Karpas-422 (cell line): ENCODE measurements around the gene HYAL2. TPM values are rescaled to one million over a fixed set of nuclear protein-coding genes. Genes with fewer than 3 reads are reported as not detected.
A peak's percentile ranks its signal among the peaks of the same experiment; 100 is the strongest.

ENCODE experiments used
- DNase-seq: peaks from one replicate; pipeline ENCODE4 v3.0.0-alpha.2; 2015
- H2AFZ ChIP-seq: fragments of 200-600 bp; sonication (generic); 2 replicates; pipeline ENCODE4 v1.6.1; 2014; ENCODE audit warnings: antibody characterized with exemption, low read length, mixed read lengths
- H3K27ac ChIP-seq: fragments of 200-600 bp; sonication (generic); 2 replicates; pipeline ENCODE4 v1.5.1; 2014; ENCODE audit warnings: mild to moderate bottlenecking, low read length, moderate library complexity
- H3K27me3 ChIP-seq: fragments of 200-600 bp; sonication (generic); 2 replicates; pipeline ENCODE4 v1.6.1; 2014; ENCODE audit warnings: low read length, mixed read lengths
- H3K36me3 ChIP-seq: fragments of 200-600 bp; sonication (generic); 2 replicates; pipeline ENCODE4 v1.6.1; 2014; ENCODE audit warnings: low read length, mixed read lengths; ENCODE audit not compliant: insufficient read depth
- H3K4me1 ChIP-seq: fragments of 200-600 bp; sonication (generic); 2 replicates; pipeline ENCODE4 v1.6.1; 2014; ENCODE audit warnings: mild to moderate bottlenecking, low read length, mixed read lengths
- H3K4me2 ChIP-seq: fragments of 200-600 bp; sonication (generic); 2 replicates; pipeline ENCODE4 v1.6.1; 2014; ENCODE audit warnings: low read length, low read depth, mild to moderate bottlenecking; ENCODE audit not compliant: poor library complexity, severe bottlenecking
- H3K4me3 ChIP-seq: fragments of 200-600 bp; sonication (generic); 2 replicates; pipeline ENCODE4 v1.5.1; 2014; ENCODE audit warnings: mild to moderate bottlenecking, antibody characterized with exemption, low read length, mixed read lengths
- H3K79me2 ChIP-seq: fragments of 200-600 bp; sonication (generic); 2 replicates; pipeline ENCODE4 v1.6.1; 2014; ENCODE audit warnings: mild to moderate bottlenecking, low read length, mixed read lengths
- H3K9ac ChIP-seq: fragments of 200-600 bp; sonication (generic); 2 replicates; pipeline ENCODE4 v1.6.0; 2014; ENCODE audit warnings: low read length
- H3K9me2 ChIP-seq: fragments of 200-600 bp; sonication (generic), shearing (Covaris generic); replicated peaks from 2 replicates; pipeline ENCODE4 v1.6.0; 2014; ENCODE audit warnings: mild to moderate bottlenecking, low read length, moderate library complexity; ENCODE audit not compliant: insufficient read depth
- H3K9me3 ChIP-seq: fragments of 300-700, 200-600 bp; sonication (generic); 2 replicates; pipeline ENCODE4 v1.6.1; 2014; ENCODE audit warnings: low read length, mixed read lengths
- H4K20me1 ChIP-seq: fragments of 200-600 bp; sonication (generic); 2 replicates; pipeline ENCODE4 v1.6.1; 2014; ENCODE audit warnings: mild to moderate bottlenecking, antibody characterized with exemption, low read length, low read depth; ENCODE audit not compliant: insufficient read depth
- total RNA-seq: library from RNA; depleted of rRNA; stranded (reverse); fragments of >200 nt; shearing (Covaris generic); gene quantifications from 2 replicates; pipeline ENCODE4 v1.2.3, GENCODE V29; 2014; ENCODE audit warnings: low replicate concordance

Gene HYAL2
- total RNA-seq, 1 experiment from 2014 or later = 12.8 TPM

- H3K9ac ChIP-seq = no peak overlapping the region
- H3K79me2 ChIP-seq = peaks cover 63% of the 10 kb centered on the region
- no peaks in the 10 kb centered on the region for H3K27me3 ChIP-seq
- no peak for DNase-seq
- H3K4me3 ChIP-seq = no peak overlapping the region
- peaks cover 57% of the 10 kb centered on the region for H3K4me1 ChIP-seq
- no peaks in the 10 kb centered on the region for H3K9me3 ChIP-seq
- H3K9me2 ChIP-seq = no peaks in the 10 kb centered on the region
- H2AFZ ChIP-seq = no peak overlapping the region
- no peak overlapping the region for H3K4me2 ChIP-seq
- H3K27ac ChIP-seq = no peak overlapping the region
- no peaks in the 10 kb centered on the region; the same call in 1 of the 2 replicates for H4K20me1 ChIP-seq
- H3K36me3 ChIP-seq = peaks cover 8% of the 10 kb centered on the region; the same call in 1 of the 2 replicates
These were observed 31.7 kb upstream of the HYAL2 start for GRCh38 chr3:50354186-50354764.

DNA sequence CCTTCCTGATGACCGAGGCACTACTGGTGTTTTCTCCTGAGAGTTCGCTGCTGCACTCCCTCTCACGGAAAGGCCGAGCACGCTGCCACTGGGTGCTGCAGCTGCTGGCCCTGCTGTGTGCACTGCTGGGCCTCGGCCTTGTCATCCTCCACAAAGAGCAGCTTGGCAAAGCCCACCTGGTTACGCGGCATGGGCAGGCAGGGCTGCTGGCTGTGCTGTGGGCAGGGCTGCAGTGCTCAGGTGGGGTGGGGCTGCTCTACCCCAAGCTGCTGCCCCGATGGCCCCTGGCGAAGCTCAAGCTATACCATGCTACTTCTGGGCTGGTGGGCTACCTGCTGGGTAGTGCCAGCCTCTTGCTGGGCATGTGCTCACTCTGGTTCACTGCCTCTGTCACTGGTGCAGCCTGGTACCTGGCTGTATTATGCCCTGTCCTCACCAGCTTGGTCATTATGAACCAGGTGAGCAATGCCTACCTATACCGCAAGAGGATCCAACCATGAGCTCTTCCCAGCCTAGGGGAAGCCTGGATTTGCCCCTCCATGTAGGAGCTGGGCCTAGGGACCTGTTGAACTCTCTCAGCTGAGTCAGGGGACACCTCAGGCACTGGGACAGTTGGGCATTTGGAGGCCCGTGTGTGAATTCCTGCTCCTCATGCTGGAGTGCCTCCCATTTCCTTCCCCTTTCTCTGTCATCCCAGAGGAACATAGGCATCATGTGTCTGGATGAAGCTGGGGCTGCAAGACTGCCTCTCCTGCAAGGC is 30.9 kb upstream of the HYAL2 start:
- no peaks in the 10 kb centered on the region for H3K9me3 ChIP-seq
- H3K36me3 ChIP-seq = peaks cover 8% of the 10 kb centered on the region; the same call in 1 of the 2 replicates
- DNase-seq = no peak
- H3K4me3 ChIP-seq = no peak overlapping the region
- no peaks in the 10 kb centered on the region; the same call in 1 of the 2 replicates for H4K20me1 ChIP-seq
- H3K4me1 ChIP-seq = peaks cover 58% of the 10 kb centered on the region
- H3K27ac ChIP-seq = no peak overlapping the region
- no peaks in the 10 kb centered on the region for H3K9me2 ChIP-seq
- no peak overlapping the region for H3K4me2 ChIP-seq
- peaks cover 57% of the 10 kb centered on the region for H3K79me2 ChIP-seq
- no peak overlapping the region for H2AFZ ChIP-seq
- H3K27me3 ChIP-seq = no peaks in the 10 kb centered on the region
- no peak overlapping the region for H3K9ac ChIP-seq

DNA sequence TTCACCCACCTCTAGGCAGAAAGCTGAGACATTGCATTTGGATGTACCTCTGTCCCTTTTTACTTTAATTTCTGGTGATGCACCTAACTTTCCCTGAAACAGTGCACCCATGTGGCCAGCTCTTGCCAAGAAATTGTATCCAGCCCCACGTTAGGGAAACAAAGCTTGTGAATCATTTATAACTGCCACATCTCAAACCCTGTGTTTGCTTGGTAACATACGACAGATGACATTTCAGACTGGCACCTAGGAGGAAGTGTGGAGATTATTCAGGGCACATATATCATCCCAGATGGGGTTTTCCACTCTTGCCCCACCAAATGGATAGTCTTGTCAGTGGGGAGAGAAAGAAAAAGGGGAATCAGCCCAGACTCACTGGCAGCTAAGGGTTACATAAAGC is 30.2 kb upstream of the HYAL2 start:
- Histone ChIP-seq H3K79me2 (peaks cover 51% of the 10 kb centered on the region), H4K20me1 (no peaks in the 10 kb centered on the region; the same call in 1 of the 2 replicates), H3K4me3 (no peak overlapping the region), H3K4me1 (peaks cover 51% of the 10 kb centered on the region), H3K9ac (no peak overlapping the region), H3K9me2 (no peaks in the 10 kb centered on the region), H3K27me3 (no peaks in the 10 kb centered on the region), H3K9me3 (no peaks in the 10 kb centered on the region), H2AFZ (no peak overlapping the region), H3K27ac (no peak overlapping the region), H3K4me2 (no peak overlapping the region), H3K36me3 (peaks cover 8% of the 10 kb centered on the region; the same call in 1 of the 2 replicates)
- peak; percentile 68 for DNase-seq

DNA sequence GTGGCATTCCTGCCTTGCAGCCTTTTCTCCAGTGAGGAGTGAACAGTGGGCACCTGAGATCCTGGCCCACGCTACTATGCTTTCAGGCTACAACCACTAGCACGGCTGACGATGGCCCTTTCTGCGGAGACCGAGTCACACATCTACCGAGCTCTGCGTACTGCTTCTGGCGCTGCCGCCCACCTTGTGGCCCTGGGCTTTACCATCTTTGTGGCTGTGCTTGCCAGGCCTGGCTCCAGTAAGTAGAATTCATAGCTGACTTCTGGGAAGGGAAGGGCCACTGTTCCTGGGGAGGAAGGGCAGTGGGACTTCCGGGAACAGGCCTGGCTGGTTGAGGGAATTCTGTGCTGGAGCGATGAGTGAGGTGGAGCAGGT is 28.8 kb upstream of the HYAL2 start:
- H3K9ac ChIP-seq = peak overlapping the region; percentile 88
- no peaks in the 10 kb centered on the region; the same call in 1 of the 2 replicates for H4K20me1 ChIP-seq
- peak overlapping the region; percentile 85 for H3K4me3 ChIP-seq
- DNase-seq = no peak
- H3K9me2 ChIP-seq = no peaks in the 10 kb centered on the region
- H3K27me3 ChIP-seq = no peaks in the 10 kb centered on the region
- H2AFZ ChIP-seq = peak overlapping the region; percentile 34; the same call in 1 of the 2 replicates
- peaks cover 8% of the 10 kb centered on the region; the same call in 1 of the 2 replicates for H3K36me3 ChIP-seq
- H3K4me1 ChIP-seq = peaks cover 36% of the 10 kb centered on the region
- peak overlapping the region; percentile 99 for H3K4me2 ChIP-seq
- H3K79me2 ChIP-seq = peaks cover 36% of the 10 kb centered on the region
- no peak overlapping the region for H3K27ac ChIP-seq
- H3K9me3 ChIP-seq = no peaks in the 10 kb centered on the region

- DNase-seq = peak; percentile 98
- H4K20me1 ChIP-seq = no peaks in the 10 kb centered on the region; the same call in 1 of the 2 replicates
- peak within 1 kb of the TSS; percentile 42; the same call in 1 of the 2 replicates for H3K27ac ChIP-seq
- peak within 1 kb of the TSS; percentile 99 for H3K4me2 ChIP-seq
- peaks cover 8% of the 10 kb centered on the region; the same call in 1 of the 2 replicates for H3K36me3 ChIP-seq
- H3K9me2 ChIP-seq = no peaks in the 10 kb centered on the region
- peaks cover 30% of the 10 kb centered on the region for H3K79me2 ChIP-seq
- peak within 1 kb of the TSS; percentile 88 for H3K9ac ChIP-seq
- peaks cover 33% of the 10 kb centered on the region for H3K4me1 ChIP-seq
- H3K27me3 ChIP-seq = no peaks in the 10 kb centered on the region
- peak within 1 kb of the TSS; percentile 85 for H3K4me3 ChIP-seq
- H3K9me3 ChIP-seq = no peaks in the 10 kb centered on the region
- H2AFZ ChIP-seq = peak within 1 kb of the TSS; percentile 34
These were observed 28.2 kb upstream of the HYAL2 start, which contains the start of the genes CYB561D2 and NPRL2 for GRCh38 chr3:50350527-50351322. Gene CYB561D2 (plus strand): TSS chr3:50350862. CDS start chr3:50351434, 572 bp downstream. Gene NPRL2 (minus strand): TSS chr3:50350775. CDS start chr3:50350652, 123 bp downstream.

- Histone ChIP-seq H3K27me3 (no peaks in the 10 kb centered on the region), H3K9me3 (no peaks in the 10 kb centered on the region), H2AFZ (peak overlapping the region; percentile 34), H3K27ac (peak overlapping the region; percentile 22; the same call in 1 of the 2 replicates), H3K4me3 (peak overlapping the region; percentile 85), H3K36me3 (peaks cover 3% of the 10 kb centered on the region; the same call in 1 of the 2 replicates), H3K4me2 (peak overlapping the region; percentile 99), H3K4me1 (peaks cover 35% of the 10 kb centered on the region), H3K79me2 (peaks cover 26% of the 10 kb centered on the region), H3K9me2 (no peaks in the 10 kb centered on the region), H3K9ac (peak overlapping the region; percentile 88), H4K20me1 (no peaks in the 10 kb centered on the region; the same call in 1 of the 2 replicates)
- DNase-seq = no peak
These were observed 27.6 kb upstream of the HYAL2 start for GRCh38 chr3:50350213-50350526.

DNA sequence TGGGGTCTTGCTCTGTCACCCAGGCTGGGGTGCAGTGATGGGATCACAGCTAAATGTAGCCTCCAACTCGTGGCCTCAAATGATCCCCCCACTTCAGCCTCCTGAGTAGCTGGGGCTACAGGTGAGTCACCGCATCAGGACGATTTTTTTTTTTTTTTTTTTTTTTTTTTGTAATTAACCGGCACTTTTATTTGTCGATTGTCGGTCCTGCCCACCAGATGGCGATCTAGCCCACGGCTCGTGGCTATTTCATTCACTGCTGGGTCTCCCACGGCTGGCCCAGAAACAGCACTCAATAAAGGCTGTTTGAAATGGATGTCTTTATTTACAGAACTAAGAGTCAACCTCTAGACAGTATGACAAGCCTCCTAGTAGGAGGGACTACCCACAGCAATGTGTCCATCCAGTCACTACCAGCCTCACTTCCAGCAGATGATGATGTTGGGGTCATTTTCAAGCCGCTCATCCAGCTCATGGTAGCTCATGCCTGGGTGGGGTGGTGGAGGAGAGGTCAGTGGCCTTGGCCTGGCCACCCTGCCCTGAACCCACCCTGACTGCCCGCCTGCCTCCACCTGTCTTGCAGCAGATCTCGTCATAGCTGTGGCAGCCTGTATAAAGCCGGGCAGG is 24.8 kb upstream of the HYAL2 start:
- Histone ChIP-seq H3K36me3 (no peaks in the 10 kb centered on the region), H3K27me3 (no peaks in the 10 kb centered on the region), H3K4me1 (peaks cover 35% of the 10 kb centered on the region), H4K20me1 (no peaks in the 10 kb centered on the region), H3K9ac (no peak overlapping the region), H3K27ac (no peak overlapping the region), H3K4me2 (no peak overlapping the region), H2AFZ (no peak overlapping the region), H3K79me2 (peaks cover 24% of the 10 kb centered on the region), H3K9me3 (no peaks in the 10 kb centered on the region), H3K9me2 (no peaks in the 10 kb centered on the region), H3K4me3 (no peak overlapping the region)
- DNase-seq = peak; percentile 93
